PC-9 (cell line): ENCODE measurements around the gene ANKRD39.

Source experiments
- CTCF ChIP-seq: fragments of 200-600 bp; sonication (generic); conservative IDR thresholded peaks from 2 replicates; pipeline ENCODE4 v1.6.1; 2017; ENCODE audit warnings: mixed run types, antibody characterized with exemption, mild to moderate bottlenecking, moderate library complexity
- EZH2 ChIP-seq: fragments of 200-600 bp; sonication (generic); IDR thresholded peaks from 2 replicates; pipeline ENCODE4 v1.8.0; 2017; ENCODE audit warnings: antibody characterized with exemption, low read depth

GRCh38 chr2:96838345-96839292, 19.2 kb downstream of the ANKRD39 start:
- TF ChIP-seq CTCF (no peak), EZH2 (no peak)
